Measurements from ENCODE around the gene TBC1D5.

- TF ChIP-seq SIN3A (IDR thresholded peaks at IDR 0.05; ENCODE audit: borderline replicate concordance, insufficient read depth, low read length) (no peak), REST (IDR thresholded peaks at IDR 0.05; ENCODE audit: insufficient read depth in 1 of 2, low read depth in 2 of 2, low read length in 2 of 2) (no peak), POLR2AphosphoS5 (IDR thresholded peaks at IDR 0.05; ENCODE audit: low read depth, low read length) (no peak), FOXP2 (optimal IDR thresholded peaks at IDR 0.05; ENCODE audit: borderline replicate concordance, extremely low read depth, extremely low read length, insufficient read depth) (no peak)
Observed at GRCh38 chr3:17724122-17724521, 18.3 kb downstream of the TBC1D5 start.

Data from PFSK-1 (cell line).